Urothelium cell line (cell line): ENCODE results near the gene CPNE2.

Experiments used
- DNase-seq: peaks from one replicate; pipeline ENCODE4 v3.0.0; 2011; ENCODE audit warnings: low spot score, mixed read lengths
- FAIRE-seq: peaks from 2 replicates; lab custom pipeline; 2011; peaks lifted over from hg19 to GRCh38; lab: Jason Lieb, UNC

CPNE2 gene

DNA sequence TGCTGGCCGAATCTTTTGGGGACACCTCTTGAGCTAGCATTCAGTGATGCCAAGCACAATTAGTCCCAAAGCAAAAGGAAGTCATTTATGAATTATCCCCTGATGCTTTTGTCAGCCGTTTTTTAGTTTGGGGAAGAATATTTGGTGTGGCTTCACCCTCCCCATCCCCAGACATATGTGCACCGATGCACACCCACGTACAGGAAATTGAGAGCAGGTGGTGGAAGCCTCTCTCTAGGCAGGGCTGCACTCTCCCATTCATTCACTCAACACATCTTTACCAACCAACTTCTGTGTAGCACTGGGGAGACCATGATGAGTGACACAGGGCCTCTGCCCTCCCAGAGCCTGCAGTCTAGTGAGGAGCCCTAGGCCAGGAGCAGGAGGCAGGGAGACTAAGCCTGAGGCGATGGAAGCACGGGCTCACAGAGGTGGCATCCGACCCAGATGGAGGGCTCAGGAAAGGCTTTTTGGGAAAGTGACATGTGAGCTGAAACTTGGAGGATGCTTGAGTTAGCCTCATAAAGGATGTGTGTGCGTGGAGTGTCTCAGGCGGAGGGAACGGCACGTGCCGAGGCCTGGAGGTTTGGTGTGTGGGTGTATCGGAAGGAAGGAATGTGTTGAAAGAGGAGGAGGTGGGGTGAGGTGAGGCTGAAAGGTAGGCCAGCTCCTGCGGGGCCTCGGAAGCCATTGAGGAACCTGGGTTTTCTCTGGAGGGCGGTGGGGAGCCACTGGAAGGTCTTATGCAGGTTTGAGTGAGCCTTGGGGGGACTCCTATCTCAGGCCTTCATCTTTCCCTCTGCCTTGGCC, 49.6 kb downstream of the CPNE2 start:
- no peak for DNase-seq
- FAIRE-seq: no peak

- DNase-seq (no peak), FAIRE-seq (no peak)
Observed at GRCh38 chr16:57143149-57143921, 51.0 kb downstream of the CPNE2 start.

GRCh38 chr16:57144027-57144426, 51.6 kb downstream of the CPNE2 start:
- DNase-seq (no peak), FAIRE-seq (no peak)

- no peak for FAIRE-seq
- no peak for DNase-seq
Observed at GRCh38 chr16:57145046-57146021, 53.0 kb downstream of the CPNE2 start.

GRCh38 chr16:57146040-57146647, 53.8 kb downstream of the CPNE2 start:
- FAIRE-seq: no peak
- no peak for DNase-seq

DNA sequence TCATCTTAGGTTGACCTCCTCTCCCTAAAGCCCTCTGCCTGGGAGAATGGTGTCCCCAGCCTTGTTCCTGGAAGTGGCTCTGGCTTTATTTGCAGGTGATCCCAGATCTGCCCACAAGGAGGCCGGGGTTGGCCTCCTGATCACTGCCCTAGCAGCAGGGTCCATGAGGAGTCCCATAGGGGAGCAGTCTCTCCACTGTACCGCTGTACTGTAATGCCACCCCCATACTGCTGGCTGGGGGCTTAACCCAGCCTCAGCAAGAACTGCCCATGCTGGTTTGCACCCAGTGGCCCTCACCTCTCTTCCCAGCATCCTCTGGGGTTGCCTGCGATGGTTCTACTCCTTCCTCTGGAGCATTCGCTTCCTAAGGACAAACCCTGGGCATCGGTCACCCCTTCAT, 54.4 kb downstream of the CPNE2 start:
- FAIRE-seq: no peak

DNA sequence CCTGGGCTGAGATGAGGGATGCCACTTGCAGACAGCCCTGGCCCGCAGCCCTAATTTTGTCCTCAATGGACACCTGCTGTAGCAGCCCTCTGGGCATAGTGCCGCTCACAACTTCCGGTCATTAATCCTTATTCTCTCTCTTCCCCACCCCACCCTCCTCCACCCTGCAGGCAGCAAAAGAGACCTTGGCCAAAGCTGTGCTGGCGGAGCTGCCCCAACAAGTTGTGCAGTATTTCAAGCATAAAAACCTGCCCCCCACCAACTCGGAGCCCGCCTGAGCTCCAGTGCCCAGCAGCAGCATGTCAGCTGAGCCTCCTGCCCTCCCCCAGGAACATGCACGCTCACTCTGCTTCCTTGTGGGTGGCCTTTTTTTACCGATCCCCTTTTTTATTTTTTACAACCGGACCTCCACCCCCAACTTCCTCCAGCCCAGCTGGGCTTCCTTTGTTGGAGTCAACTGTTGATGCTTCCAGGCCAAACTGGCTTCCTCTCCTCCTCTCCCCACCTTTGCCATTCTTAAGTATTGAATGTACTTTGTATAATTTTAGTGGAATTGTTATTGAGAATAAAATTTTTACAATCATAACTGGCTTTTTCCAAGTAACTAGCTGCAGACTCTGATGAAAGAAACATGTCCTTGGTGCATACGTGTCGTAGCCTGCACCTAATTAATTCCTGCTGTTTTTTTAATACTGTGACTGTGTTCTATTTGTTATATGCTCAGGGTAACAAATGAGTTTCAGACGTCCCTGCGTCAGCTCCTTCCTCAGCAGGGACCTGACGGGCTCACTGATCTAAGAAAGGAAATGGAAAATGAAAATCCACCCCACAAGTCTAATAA, 55.2 kb downstream of the CPNE2 start:
- peak; percentile 5 for FAIRE-seq
- DNase-seq: no peak

More for the DNA sequence above, 54.4 kb downstream of the CPNE2 start:
- no peak for DNase-seq

GRCh38 chr16:57148481-57148880, 56.1 kb downstream of the CPNE2 start:
- FAIRE-seq: no peak
- no peak for DNase-seq

- no peak for DNase-seq
- no peak for FAIRE-seq
Observed at GRCh38 chr16:57149391-57149790, 57.0 kb downstream of the CPNE2 start.

DNA sequence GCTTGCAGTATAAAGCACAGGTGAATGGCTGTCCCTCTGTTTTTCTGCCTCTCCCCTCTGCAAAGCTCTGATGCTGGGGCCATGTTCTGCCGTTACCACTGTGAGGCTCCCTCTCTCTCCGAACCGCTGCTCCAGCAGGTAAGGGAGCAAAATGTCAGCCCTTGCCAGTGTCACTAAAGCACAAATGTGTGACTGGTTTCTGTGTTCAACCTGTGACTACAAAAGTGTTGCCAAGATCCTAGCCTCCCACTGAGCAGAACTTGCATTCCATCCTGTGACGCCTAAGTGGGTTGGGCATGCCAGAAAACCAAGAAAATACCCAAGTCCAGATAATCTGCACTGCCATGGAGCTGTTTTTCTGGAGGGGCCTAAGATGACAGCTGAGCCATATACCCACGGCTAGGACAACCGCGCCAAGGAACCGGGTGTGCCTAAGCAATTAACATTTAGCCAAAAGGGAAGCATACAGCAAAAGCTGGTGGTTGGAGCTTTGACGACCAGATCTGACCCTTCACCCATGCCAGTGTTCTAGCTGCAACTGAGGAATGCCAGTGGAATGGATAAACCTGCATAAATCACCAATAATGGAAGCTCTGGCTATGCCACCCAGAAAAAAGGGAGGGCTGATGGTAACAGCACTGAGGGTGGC, 58.4 kb downstream of the CPNE2 start:
- no peak for DNase-seq
- no peak for FAIRE-seq

GRCh38 chr16:57151369-57151768, 59.0 kb downstream of the CPNE2 start:
- FAIRE-seq (no peak), DNase-seq (no peak)

DNA sequence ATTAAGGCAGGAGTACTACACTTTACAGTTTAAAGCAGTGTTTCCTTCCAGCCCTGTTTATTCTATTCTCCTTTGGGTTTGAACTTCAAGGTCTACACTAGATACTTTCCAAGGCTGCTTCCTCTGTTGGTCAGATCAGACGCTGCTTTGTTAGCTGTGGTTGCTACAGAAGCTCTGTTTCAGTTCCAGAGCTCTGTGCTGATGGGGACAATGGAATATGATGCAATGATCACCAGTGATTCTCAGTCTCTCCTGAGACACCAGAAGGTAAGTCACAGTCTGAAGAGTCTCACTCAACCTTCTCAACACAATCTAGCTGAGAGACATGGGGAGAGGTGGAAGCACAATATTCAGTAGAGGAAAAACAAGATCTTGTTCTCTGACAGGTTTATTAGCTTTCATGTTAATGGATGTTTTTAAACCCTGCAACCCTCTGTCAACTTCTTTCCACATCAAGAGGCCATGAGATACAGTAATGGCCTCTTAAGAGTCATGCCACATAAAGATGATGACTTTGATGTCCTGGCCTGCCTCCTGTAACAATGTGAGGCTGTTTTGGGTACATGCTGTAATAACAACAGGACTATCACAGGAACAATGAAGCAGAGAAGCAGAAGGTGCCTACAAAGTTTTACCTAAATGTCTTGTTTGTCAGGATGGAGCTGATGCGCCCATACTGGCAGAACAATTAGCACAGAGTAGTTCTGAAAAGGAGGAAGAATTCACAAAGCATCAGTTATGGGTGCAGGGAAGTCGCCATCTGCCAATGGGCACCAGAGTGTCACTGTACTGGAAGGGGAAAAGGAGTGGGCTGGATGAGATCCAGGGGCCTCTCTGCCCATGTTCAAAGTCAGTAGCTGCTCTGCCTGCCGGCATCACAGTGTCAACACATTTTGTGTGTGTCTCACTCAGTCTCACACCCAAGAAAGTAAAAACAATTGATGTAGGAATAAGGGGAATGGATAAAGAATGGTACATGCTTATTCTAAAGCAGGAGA, 60.0 kb downstream of the CPNE2 start:
- DNase-seq (no peak), FAIRE-seq (no peak)

DNA sequence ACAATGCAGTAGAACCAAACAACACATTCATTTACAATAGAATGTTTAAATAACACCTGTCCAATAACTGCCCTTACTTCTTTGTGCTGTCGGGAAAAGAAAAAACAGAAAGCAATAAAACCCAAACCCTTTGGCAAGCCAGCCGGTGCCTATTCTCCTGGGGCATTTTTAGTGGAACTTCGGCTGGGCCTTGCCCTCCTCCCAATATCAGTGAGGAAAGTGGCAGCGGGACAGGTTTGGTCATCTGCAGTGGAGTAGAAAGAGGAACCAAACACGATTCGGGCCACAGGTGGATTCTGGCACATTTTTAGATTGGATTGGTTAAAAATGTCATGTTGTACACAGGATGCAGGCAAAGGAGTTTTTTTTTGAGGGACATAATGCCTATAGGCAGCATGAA, 61.5 kb downstream of the CPNE2 start:
- DNase-seq: no peak
- no peak for FAIRE-seq

GRCh38 chr16:57155702-57156350, 63.4 kb downstream of the CPNE2 start:
- FAIRE-seq (no peak), DNase-seq (no peak)

DNA sequence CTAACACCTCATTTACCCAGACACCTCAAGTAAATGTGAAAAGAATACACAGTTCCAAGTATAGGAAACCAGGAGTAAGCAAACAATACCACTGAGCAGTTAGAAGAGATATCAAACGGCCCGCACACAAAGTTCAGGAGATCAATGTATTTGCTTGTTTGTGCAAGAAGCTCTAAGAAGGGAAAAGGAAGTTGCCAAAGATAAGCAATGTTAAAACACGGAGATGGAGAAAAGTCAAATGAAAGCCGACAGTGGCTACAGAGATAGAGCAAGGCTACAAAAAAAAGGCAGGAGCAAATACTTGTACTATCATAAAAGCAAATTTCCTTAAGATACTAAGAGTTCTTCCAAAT, 63.9 kb downstream of the CPNE2 start:
- FAIRE-seq (no peak), DNase-seq (no peak)

GRCh38 chr16:57157533-57157932, 65.2 kb downstream of the CPNE2 start:
- DNase-seq: no peak
- no peak for FAIRE-seq

DNA sequence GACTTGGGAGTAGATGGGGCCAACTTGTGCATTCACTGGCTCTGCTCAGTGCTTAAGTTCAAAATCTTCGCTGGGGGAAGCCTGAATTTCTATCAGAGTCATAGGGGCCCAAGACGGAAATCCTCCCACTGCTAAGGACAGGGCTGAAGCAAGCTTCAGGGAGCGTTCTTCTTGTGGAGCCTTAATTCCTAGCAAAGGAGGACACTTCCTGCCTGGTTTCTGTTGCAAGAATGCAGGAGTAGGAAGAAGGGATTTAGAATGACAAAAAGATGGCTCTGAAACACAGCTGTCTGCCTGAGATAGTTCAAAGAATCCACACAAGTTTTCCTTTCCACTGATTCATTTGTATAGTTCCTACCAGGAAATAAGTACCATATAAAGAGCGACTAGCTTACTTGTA, 67.1 kb downstream of the CPNE2 start:
- no peak for FAIRE-seq
- DNase-seq: no peak

GRCh38 chr16:57163842-57164241, 71.5 kb downstream of the CPNE2 start:
- DNase-seq: no peak
- no peak for FAIRE-seq
